Ovary (tissue), 3 donors: Measurements from ENCODE around the gene LGALS7.
"Not testable (repeated sequence)": the region's sequence is repeated elsewhere in the genome, so short reads cannot be mapped to it uniquely, and the experiment has no call there.

Experiments used
- EP300 ChIP-seq: sonication (generic); formaldehyde crosslinking; IDR thresholded peaks from one replicate; pipeline ENCODE4 v1.6.1; 2017; ENCODE audit warnings: antibody characterized with exemption
- POLR2A ChIP-seq: fragments of 450-650 bp; IDR thresholded peaks from one replicate; pipeline ENCODE4 v1.6.1; 2017; ENCODE audit warnings: antibody characterized with exemption, mild to moderate bottlenecking, moderate library complexity
- TF ChIP-seq, protein P1 (sequence below), 3 donors: fragments of 450-650 bp in 2 of 3; fragments of 200-600 bp in 1 of 3; IDR thresholded peaks; one replicate each; pipeline versions ENCODE4 v1.5.1 to v1.8.0; 2016 to 2022; ENCODE audit warnings: antibody characterized with exemption in 3 of 3, mild to moderate bottlenecking in 1 of 3
- donor health status: DM: no; HTN: no; CAD: no.

DNA sequence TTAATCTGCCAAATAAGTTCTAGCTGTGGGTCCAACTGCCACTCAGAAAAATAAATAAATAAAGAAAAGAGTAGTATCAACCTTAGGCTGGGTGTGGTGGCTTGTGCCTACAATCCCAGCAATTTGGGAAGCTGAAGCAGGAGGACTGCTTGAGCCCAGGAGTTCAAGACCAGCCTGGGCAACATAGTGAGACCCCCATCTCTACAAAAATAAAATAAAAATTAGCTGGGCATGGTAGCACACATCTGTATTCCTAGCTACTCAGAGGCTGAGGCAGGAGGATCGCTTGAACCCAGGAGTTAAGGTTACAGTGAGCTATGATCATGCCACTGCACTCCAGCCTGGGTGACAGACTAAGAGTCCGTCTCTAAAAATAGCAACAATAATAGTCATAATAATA lies 40.6 kb upstream of the LGALS7 start:
- TF ChIP-seq, protein P1, sequence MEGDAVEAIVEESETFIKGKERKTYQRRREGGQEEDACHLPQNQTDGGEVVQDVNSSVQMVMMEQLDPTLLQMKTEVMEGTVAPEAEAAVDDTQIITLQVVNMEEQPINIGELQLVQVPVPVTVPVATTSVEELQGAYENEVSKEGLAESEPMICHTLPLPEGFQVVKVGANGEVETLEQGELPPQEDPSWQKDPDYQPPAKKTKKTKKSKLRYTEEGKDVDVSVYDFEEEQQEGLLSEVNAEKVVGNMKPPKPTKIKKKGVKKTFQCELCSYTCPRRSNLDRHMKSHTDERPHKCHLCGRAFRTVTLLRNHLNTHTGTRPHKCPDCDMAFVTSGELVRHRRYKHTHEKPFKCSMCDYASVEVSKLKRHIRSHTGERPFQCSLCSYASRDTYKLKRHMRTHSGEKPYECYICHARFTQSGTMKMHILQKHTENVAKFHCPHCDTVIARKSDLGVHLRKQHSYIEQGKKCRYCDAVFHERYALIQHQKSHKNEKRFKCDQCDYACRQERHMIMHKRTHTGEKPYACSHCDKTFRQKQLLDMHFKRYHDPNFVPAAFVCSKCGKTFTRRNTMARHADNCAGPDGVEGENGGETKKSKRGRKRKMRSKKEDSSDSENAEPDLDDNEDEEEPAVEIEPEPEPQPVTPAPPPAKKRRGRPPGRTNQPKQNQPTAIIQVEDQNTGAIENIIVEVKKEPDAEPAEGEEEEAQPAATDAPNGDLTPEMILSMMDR (IDR thresholded peaks at IDR 0.05), result not testable (repeated sequence)
- TF ChIP-seq EP300, POLR2A: not testable (repeated sequence)
